Neural progenitor cell (in vitro differentiated cells): ENCODE measurements around the gene HGD. TPM values are rescaled to one million over a fixed set of nuclear protein-coding genes. Genes with fewer than 3 reads are reported as not detected.
"Not testable (repeated sequence)": the region's sequence is repeated elsewhere in the genome, so short reads cannot be mapped to it uniquely, and the experiment has no call there.

Experiments used
- DNase-seq: peaks from one replicate; pipeline ENCODE4 v3.0.0-alpha.2; 2016; ENCODE audit warnings: low spot score
- H2AFZ ChIP-seq: fragments of 200-600 bp; sonication (generic); replicated peaks from 2 replicates; pipeline ENCODE4 v1.6.1; 2016; ENCODE audit warnings: antibody characterized with exemption
- H3F3A ChIP-seq: fragments of 200-600 bp; sonication (generic); 2 replicates; pipeline ENCODE4 v1.6.1; 2016; ENCODE audit warnings: antibody characterized with exemption, low read depth
- H3K27ac ChIP-seq: fragments of 200-600 bp; sonication (generic); 2 replicates; pipeline ENCODE4 v1.5.1; 2016; ENCODE audit warnings: mild to moderate bottlenecking
- H3K27me3 ChIP-seq: fragments of 200-600 bp; sonication (generic); 2 replicates; pipeline ENCODE4 v1.6.1; 2016; ENCODE audit warnings: mild to moderate bottlenecking, moderate library complexity
- H3K36me3 ChIP-seq: fragments of 200-600 bp; sonication (generic); 2 replicates; pipeline ENCODE4 v1.5.1; 2016
- H3K4me1 ChIP-seq: fragments of 200-600 bp; sonication (generic); 2 replicates; pipeline ENCODE4 v1.6.1; 2016; ENCODE audit warnings: mixed run types
- H3K4me2 ChIP-seq: fragments of 200-600 bp; sonication (generic); 2 replicates; pipeline ENCODE4 v1.6.1; 2016
- H3K4me3 ChIP-seq: fragments of 200-600 bp; sonication (generic); 2 replicates; pipeline ENCODE4 v1.5.1; 2016
- H3K79me2 ChIP-seq: fragments of 200-600 bp; sonication (generic); 2 replicates; pipeline ENCODE4 v1.6.1; 2016; ENCODE audit warnings: low read depth
- H3K9ac ChIP-seq: fragments of 200-600 bp; sonication (generic); 2 replicates; pipeline ENCODE4 v1.6.1; 2016
- H3K9me3 ChIP-seq: fragments of 200-600 bp; sonication (generic); 2 replicates; pipeline ENCODE4 v1.5.1; 2016; ENCODE audit warnings: low read depth
- H4K20me1 ChIP-seq: fragments of 200-600 bp; sonication (generic); 2 replicates; pipeline ENCODE4 v1.6.1; 2016; ENCODE audit warnings: low read depth
- H3K27ac Mint-ChIP-seq: 3 replicates; pipeline ENCODE4 v1.8.0; 2021; ENCODE audit warnings: mixed read lengths
- H3K27me3 Mint-ChIP-seq: 2 replicates; pipeline ENCODE4 v1.8.0; 2022; ENCODE audit warnings: low read depth, mild to moderate bottlenecking, inconsistent platforms, moderate library complexity, mixed read lengths; ENCODE audit not compliant: insufficient read depth
- H3K36me3 Mint-ChIP-seq: 3 replicates; pipeline ENCODE4 v1.8.0; 2021; ENCODE audit warnings: mixed read lengths
- H3K4me1 Mint-ChIP-seq: 3 replicates; pipeline ENCODE4 v1.8.0; 2021; ENCODE audit warnings: mixed read lengths
- H3K4me3 Mint-ChIP-seq: 3 replicates; pipeline ENCODE4 v1.8.0; 2021; ENCODE audit warnings: mild to moderate bottlenecking, moderate library complexity, mixed read lengths
- H3K9me3 Mint-ChIP-seq: 3 replicates; pipeline ENCODE4 v1.8.0; 2020; ENCODE audit warnings: mixed read lengths
- CTCF ChIP-seq: fragments of 200-600 bp; sonication (generic); IDR thresholded peaks from 2 replicates; pipeline ENCODE4 v1.5.1; 2017; ENCODE audit warnings: antibody characterized with exemption, mild to moderate bottlenecking
- EZH2 ChIP-seq: fragments of 200-600 bp; sonication (generic); IDR thresholded peaks from 2 replicates; pipeline ENCODE4 v1.6.1; 2017; ENCODE audit warnings: antibody characterized with exemption, mild to moderate bottlenecking, moderate library complexity
- EZH2phosphoT487 ChIP-seq: fragments of 200-600 bp; sonication (generic); IDR thresholded peaks from 2 replicates; pipeline ENCODE4 v1.6.1; 2017; ENCODE audit warnings: antibody characterized with exemption
- total RNA-seq: library from RNA; depleted of rRNA; stranded (reverse); fragments of >200 nt; gene quantifications from 2 replicates; pipeline ENCODE4 v1.2.3, GENCODE V29; 2015; ENCODE audit warnings: low replicate concordance

The HGD gene
- total RNA-seq, 1 donor from 2014 or later, result not detected

- Histone ChIP-seq H2AFZ (no peak overlapping the region), H3K27me3 (no peaks in the 10 kb centered on the region), H3K9ac (no peak overlapping the region), H4K20me1 (no peaks in the 10 kb centered on the region), H3F3A (no peaks in the 10 kb centered on the region), H3K27ac (no peak overlapping the region), H3K36me3 (no peaks in the 10 kb centered on the region), H3K9me3 (no peaks in the 10 kb centered on the region), H3K4me2 (no peak overlapping the region), H3K4me3 (no peak overlapping the region), H3K79me2 (no peaks in the 10 kb centered on the region), H3K4me1 (peaks cover 3% of the 10 kb centered on the region)
- H3K4me3 Mint-ChIP-seq, result no peak overlapping the region
- H3K36me3 Mint-ChIP-seq, result no peaks in the 10 kb centered on the region
- H3K9me3 Mint-ChIP-seq, result no peaks in the 10 kb centered on the region
- TF ChIP-seq EZH2phosphoT487 (no peak), EZH2 (no peak), CTCF (no peak)
- no peak for DNase-seq
- H3K27me3 Mint-ChIP-seq, result peaks cover 2% of the 10 kb centered on the region
- H3K4me1 Mint-ChIP-seq, result peaks cover 25% of the 10 kb centered on the region
- peak overlapping the region; percentile 59 for H3K27ac Mint-ChIP-seq
These were observed 40.3 kb downstream of the HGD start for GRCh38 chr3:120641696-120642246.

GRCh38 chr3:120640231-120640630 is 41.8 kb downstream of the HGD start:
- no peak for DNase-seq
- H3K4me1 Mint-ChIP-seq, result peaks cover 19% of the 10 kb centered on the region
- H3K27ac Mint-ChIP-seq, result no peak overlapping the region
- Histone ChIP-seq H3F3A (no peaks in the 10 kb centered on the region), H3K36me3 (no peaks in the 10 kb centered on the region), H3K27me3 (no peaks in the 10 kb centered on the region), H2AFZ (no peak overlapping the region), H3K4me1 (peaks cover under 1% of the 10 kb centered on the region), H3K4me2 (no peak overlapping the region), H3K79me2 (no peaks in the 10 kb centered on the region), H3K4me3 (no peak overlapping the region), H3K27ac (no peak overlapping the region), H4K20me1 (no peaks in the 10 kb centered on the region), H3K9ac (no peak overlapping the region), H3K9me3 (no peaks in the 10 kb centered on the region)
- no peaks in the 10 kb centered on the region for H3K9me3 Mint-ChIP-seq
- H3K27me3 Mint-ChIP-seq, result peaks cover 2% of the 10 kb centered on the region
- H3K4me3 Mint-ChIP-seq, result no peak overlapping the region
- no peaks in the 10 kb centered on the region for H3K36me3 Mint-ChIP-seq
- TF ChIP-seq EZH2phosphoT487 (no peak), CTCF (no peak), EZH2 (no peak)

GRCh38 chr3:120638820-120639219 is 43.2 kb downstream of the HGD start:
- not testable (repeated sequence) for H3K27me3 ChIP-seq, H3K9me3 ChIP-seq, H3K27me3 Mint-ChIP-seq, H3K4me1 ChIP-seq, H3K9me3 Mint-ChIP-seq, H3K36me3 ChIP-seq, H3K27ac ChIP-seq, H4K20me1 ChIP-seq, DNase-seq, H3K9ac ChIP-seq, H2AFZ ChIP-seq, H3F3A ChIP-seq, H3K4me2 ChIP-seq, H3K4me3 Mint-ChIP-seq, H3K79me2 ChIP-seq, H3K27ac Mint-ChIP-seq, H3K36me3 Mint-ChIP-seq, H3K4me3 ChIP-seq
- peaks cover 11% of the 10 kb centered on the region for H3K4me1 Mint-ChIP-seq

- no peak overlapping the region for H3K27ac ChIP-seq
- no peaks in the 10 kb centered on the region for H3F3A ChIP-seq
- no peaks in the 10 kb centered on the region for H3K79me2 ChIP-seq
- no peaks in the 10 kb centered on the region for H3K27me3 ChIP-seq
- no peak overlapping the region for H3K4me3 ChIP-seq
- Mint-ChIP-seq H3K36me3 (no peaks in the 10 kb centered on the region), H3K9me3 (no peaks in the 10 kb centered on the region), H3K27me3 (no peaks in the 10 kb centered on the region), H3K4me3 (no peak overlapping the region), H3K4me1 (peaks cover 15% of the 10 kb centered on the region), H3K27ac (no peak overlapping the region)
- TF ChIP-seq EZH2 (no peak), EZH2phosphoT487 (no peak), CTCF (no peak)
- no peaks in the 10 kb centered on the region for H3K36me3 ChIP-seq
- DNase-seq, result no peak
- no peak overlapping the region for H3K4me2 ChIP-seq
- no peaks in the 10 kb centered on the region for H4K20me1 ChIP-seq
- H3K9me3 ChIP-seq, result no peaks in the 10 kb centered on the region
- H2AFZ ChIP-seq, result peak overlapping the region; percentile 69
- no peaks in the 10 kb centered on the region for H3K4me1 ChIP-seq
- H3K9ac ChIP-seq, result no peak overlapping the region
These were observed 44.0 kb downstream of the HGD start for GRCh38 chr3:120637851-120638559.
